Endothelial cell of umbilical vein (primary cell): ENCODE results near the gene APOD.
"Not testable (repeated sequence)": the region's sequence is repeated elsewhere in the genome, so short reads cannot be mapped to it uniquely, and the experiment has no call there.

Experiments used
- CTCF ChIP-seq, 2 donors: IDR thresholded peaks; 1 replicate in 1 of 2; 2 replicates in 1 of 2; pipeline ENCODE4 v1.5.1; 2011; ENCODE audit warnings: low read length in 2 of 2, mild to moderate bottlenecking in 2 of 2, moderate library complexity in 2 of 2, control low read depth in 1 of 2, inconsistent platforms in 1 of 2, low read depth in 1 of 2; ENCODE audit not compliant: insufficient read depth in 1 of 2; ENCODE audit errors: extremely low read depth in 1 of 2
- FOS ChIP-seq: IDR thresholded peaks from 2 replicates; pipeline ENCODE4 v1.6.1; 2011; ENCODE audit warnings: mild to moderate bottlenecking, low read length, moderate library complexity, borderline replicate concordance; ENCODE audit not compliant: insufficient read depth
- POLR2A ChIP-seq: IDR thresholded peaks from 2 replicates; pipeline ENCODE4 v1.6.1; 2012; ENCODE audit warnings: low read depth, mild to moderate bottlenecking, control low read depth, low read length
- POLR2AphosphoS5 ChIP-seq: IDR thresholded peaks from 2 replicates; pipeline ENCODE4 v1.6.1; 2012; ENCODE audit warnings: low read depth, mild to moderate bottlenecking, control low read depth, low read length, moderate library complexity; ENCODE audit not compliant: insufficient read depth

- TF ChIP-seq POLR2A; CTCF (IDR thresholded peaks at IDR 0.05; ENCODE audit: extremely low read depth in 1 of 2, insufficient read depth in 1 of 2, low read depth in 1 of 2, low read length in 2 of 2); FOS; POLR2AphosphoS5: not testable (repeated sequence)
These were observed 6.1 kb upstream of the APOD start for GRCh38 chr3:195589796-195590195.
